Loucy (cell line): ENCODE data around the gene C1QTNF8.

Experiments
- H2AFZ ChIP-seq: fragments of 200-600 bp; sonication (generic); 2 replicates; pipeline ENCODE4 v1.6.0; 2016; ENCODE audit warnings: antibody characterized with exemption, mild to moderate bottlenecking, low read length, moderate library complexity
- H3F3A ChIP-seq: fragments of 200-600 bp; 2 replicates; pipeline ENCODE4 v1.6.0; 2016; ENCODE audit warnings: antibody characterized with exemption, low read depth, mild to moderate bottlenecking
- H3K27me3 ChIP-seq: fragments of 200-600 bp; sonication (generic); 2 replicates; pipeline ENCODE4 v1.6.1; 2014; ENCODE audit warnings: low read length, mild to moderate bottlenecking; ENCODE audit not compliant: insufficient read depth, poor library complexity, severe bottlenecking
- H3K36me3 ChIP-seq: fragments of 200-600 bp; sonication (generic); 2 replicates; pipeline ENCODE4 v1.6.1; 2016; ENCODE audit warnings: low read length; ENCODE audit not compliant: insufficient read depth
- H3K4me1 ChIP-seq: fragments of 200-600 bp; sonication (generic); 2 replicates; pipeline ENCODE4 v1.5.1; 2014; ENCODE audit warnings: low read length, mild to moderate bottlenecking; ENCODE audit not compliant: insufficient read depth, poor library complexity, severe bottlenecking
- H3K4me2 ChIP-seq: fragments of 200-600 bp; sonication (generic); 2 replicates; pipeline ENCODE4 v1.6.0; 2014; ENCODE audit warnings: antibody characterized with exemption, low read length, low read depth, mild to moderate bottlenecking; ENCODE audit not compliant: poor library complexity, severe bottlenecking
- H3K4me3 ChIP-seq: fragments of 200-600 bp; sonication (generic); 2 replicates; pipeline ENCODE4 v1.5.1; 2014; ENCODE audit warnings: low read length, mild to moderate bottlenecking, mixed read lengths; ENCODE audit not compliant: poor library complexity, severe bottlenecking
- H3K79me2 ChIP-seq: fragments of 200-600 bp; sonication (generic); 2 replicates; pipeline ENCODE4 v1.6.1; 2014; ENCODE audit warnings: low read length; ENCODE audit not compliant: insufficient read depth
- H3K9ac ChIP-seq: fragments of 200-600 bp; sonication (generic); 2 replicates; pipeline ENCODE4 v1.6.0; 2014; ENCODE audit warnings: mild to moderate bottlenecking, low read depth, low read length, moderate library complexity; ENCODE audit not compliant: poor library complexity, severe bottlenecking
- H3K9me2 ChIP-seq: fragments of 200-600 bp; sonication (generic); replicated peaks from 2 replicates; pipeline ENCODE4 v1.6.1; 2016; ENCODE audit warnings: low read depth, low read length, mixed read lengths
- H3K9me3 ChIP-seq: fragments of 200-600 bp; sonication (generic); 2 replicates; pipeline ENCODE4 v1.6.1; 2014; ENCODE audit warnings: mild to moderate bottlenecking, antibody characterized with exemption, low read length, low read depth; ENCODE audit not compliant: insufficient read depth
- H4K20me1 ChIP-seq: fragments of 200-600 bp; sonication (generic); 2 replicates; pipeline ENCODE4 v1.6.0; 2014; ENCODE audit warnings: antibody characterized with exemption, low read length, mild to moderate bottlenecking; ENCODE audit not compliant: insufficient read depth, poor library complexity, severe bottlenecking
- EZH2phosphoT487 ChIP-seq: fragments of 200-600 bp; IDR thresholded peaks from 2 replicates; pipeline ENCODE4 v1.6.1; 2018; ENCODE audit warnings: antibody characterized with exemption, mild to moderate bottlenecking, moderate library complexity, borderline replicate concordance
- TF ChIP-seq, protein P1 (sequence below): fragments of 200-600 bp; sonication (generic); conservative IDR thresholded peaks from 2 replicates; pipeline ENCODE4 v1.5.1; 2014; ENCODE audit warnings: mild to moderate bottlenecking, antibody characterized with exemption, low read length

C1QTNF8 gene

DNA sequence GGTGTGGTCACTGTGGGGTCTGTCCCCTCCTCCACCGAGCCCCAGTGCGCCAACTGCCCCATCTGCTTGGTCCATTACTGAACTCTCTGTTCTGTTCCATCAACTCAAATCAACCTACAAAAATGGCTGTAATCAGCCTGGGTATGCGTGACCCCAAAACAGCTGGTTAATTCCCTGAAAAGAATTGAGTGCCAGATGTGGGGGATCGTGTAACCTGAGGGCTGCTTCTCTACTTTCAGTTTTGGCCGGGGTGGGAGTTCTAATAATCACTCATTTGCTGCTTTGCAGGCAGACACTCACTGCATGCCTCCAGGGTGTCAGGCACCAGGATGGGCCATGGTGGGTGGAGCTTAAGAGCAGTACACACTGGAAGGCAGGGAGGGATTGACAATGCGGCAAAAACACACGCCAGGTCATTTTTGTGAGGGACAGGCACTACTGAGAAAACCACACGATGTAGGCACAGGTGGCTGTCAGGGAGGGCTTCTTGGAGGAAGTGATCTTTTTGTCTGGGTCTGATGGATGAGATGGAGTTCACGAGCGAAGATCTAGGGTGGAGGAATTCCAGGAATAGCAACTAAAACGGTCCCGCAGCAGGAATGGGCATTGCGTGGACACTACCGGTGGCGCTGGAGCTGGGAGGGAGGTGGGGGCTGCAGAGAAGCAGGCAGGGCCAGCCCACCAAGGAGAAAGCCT is 53.8 kb downstream of the C1QTNF8 start:
- no peak overlapping the region for H2AFZ ChIP-seq
- no peaks in the 10 kb centered on the region for H3K36me3 ChIP-seq
- no peak overlapping the region for H3K4me3 ChIP-seq
- H3K9me3 ChIP-seq, result no peaks in the 10 kb centered on the region
- H3F3A ChIP-seq, result no peaks in the 10 kb centered on the region
- H4K20me1 ChIP-seq, result no peaks in the 10 kb centered on the region
- H3K79me2 ChIP-seq, result no peaks in the 10 kb centered on the region
- no peaks in the 10 kb centered on the region for H3K9me2 ChIP-seq
- H3K4me2 ChIP-seq, result no peak overlapping the region
- no peaks in the 10 kb centered on the region for H3K4me1 ChIP-seq
- TF ChIP-seq EZH2phosphoT487, result no peak
- TF ChIP-seq, protein P1, sequence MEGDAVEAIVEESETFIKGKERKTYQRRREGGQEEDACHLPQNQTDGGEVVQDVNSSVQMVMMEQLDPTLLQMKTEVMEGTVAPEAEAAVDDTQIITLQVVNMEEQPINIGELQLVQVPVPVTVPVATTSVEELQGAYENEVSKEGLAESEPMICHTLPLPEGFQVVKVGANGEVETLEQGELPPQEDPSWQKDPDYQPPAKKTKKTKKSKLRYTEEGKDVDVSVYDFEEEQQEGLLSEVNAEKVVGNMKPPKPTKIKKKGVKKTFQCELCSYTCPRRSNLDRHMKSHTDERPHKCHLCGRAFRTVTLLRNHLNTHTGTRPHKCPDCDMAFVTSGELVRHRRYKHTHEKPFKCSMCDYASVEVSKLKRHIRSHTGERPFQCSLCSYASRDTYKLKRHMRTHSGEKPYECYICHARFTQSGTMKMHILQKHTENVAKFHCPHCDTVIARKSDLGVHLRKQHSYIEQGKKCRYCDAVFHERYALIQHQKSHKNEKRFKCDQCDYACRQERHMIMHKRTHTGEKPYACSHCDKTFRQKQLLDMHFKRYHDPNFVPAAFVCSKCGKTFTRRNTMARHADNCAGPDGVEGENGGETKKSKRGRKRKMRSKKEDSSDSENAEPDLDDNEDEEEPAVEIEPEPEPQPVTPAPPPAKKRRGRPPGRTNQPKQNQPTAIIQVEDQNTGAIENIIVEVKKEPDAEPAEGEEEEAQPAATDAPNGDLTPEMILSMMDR, result no peak
- no peak overlapping the region for H3K9ac ChIP-seq
- H3K27me3 ChIP-seq, result no peaks in the 10 kb centered on the region

DNA sequence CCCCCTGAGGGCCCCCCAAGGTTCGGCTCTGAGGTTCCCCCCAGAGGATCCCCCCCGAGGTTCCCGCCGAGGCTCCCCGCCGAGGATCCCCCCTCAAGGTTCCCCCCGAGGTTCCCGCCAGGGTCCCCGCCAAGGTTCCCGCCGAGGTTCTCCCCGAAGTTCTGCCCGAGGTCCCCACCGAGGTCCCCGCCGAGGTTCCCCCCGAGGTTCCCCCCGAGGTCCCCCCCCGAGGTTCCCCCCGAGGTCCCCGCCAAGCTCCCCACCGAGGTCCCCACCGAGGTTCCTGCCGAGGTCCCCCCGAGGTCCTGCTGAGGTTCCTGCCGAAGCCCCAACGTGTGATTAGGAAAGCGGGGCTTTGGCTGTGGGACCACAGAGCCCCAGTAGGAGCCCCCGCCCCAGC is 55.7 kb downstream of the C1QTNF8 start:
- no peak for TF ChIP-seq EZH2phosphoT487
- TF ChIP-seq, protein P1, result no peak
- H2AFZ ChIP-seq, result no peak overlapping the region
- H3F3A ChIP-seq, result no peaks in the 10 kb centered on the region
- H3K36me3 ChIP-seq, result no peaks in the 10 kb centered on the region
- no peaks in the 10 kb centered on the region for H4K20me1 ChIP-seq
- no peaks in the 10 kb centered on the region for H3K4me1 ChIP-seq
- no peaks in the 10 kb centered on the region for H3K27me3 ChIP-seq
- no peaks in the 10 kb centered on the region for H3K9me3 ChIP-seq
- H3K9me2 ChIP-seq, result no peaks in the 10 kb centered on the region
- no peak overlapping the region for H3K9ac ChIP-seq
- no peak overlapping the region for H3K4me3 ChIP-seq
- H3K4me2 ChIP-seq, result no peak overlapping the region
- no peaks in the 10 kb centered on the region for H3K79me2 ChIP-seq

DNA sequence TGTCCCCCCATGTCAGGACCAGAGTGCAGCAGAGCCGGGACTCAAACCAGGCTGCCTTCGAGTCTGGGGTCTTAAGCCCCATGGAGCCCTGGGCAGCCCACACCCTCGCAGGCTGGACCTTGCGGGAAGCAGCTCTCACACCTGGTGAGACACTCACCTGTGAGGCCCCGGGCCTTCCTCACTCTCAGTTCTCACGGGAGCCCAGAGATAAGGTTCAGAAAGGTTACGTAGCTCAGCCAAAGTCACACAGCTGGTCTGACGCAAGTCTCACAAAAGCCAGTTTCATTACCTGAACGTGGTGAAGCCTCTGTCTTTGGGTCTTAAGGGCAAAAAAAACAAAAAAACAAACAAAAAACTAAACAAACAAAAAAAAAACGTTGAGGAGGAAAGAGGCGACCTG is 56.3 kb downstream of the C1QTNF8 start:
- H3K36me3 ChIP-seq, result no peaks in the 10 kb centered on the region

More for the DNA sequence above, 56.3 kb downstream of the C1QTNF8 start:
- H3K4me1 ChIP-seq, result no peaks in the 10 kb centered on the region
- no peak overlapping the region for H3K4me3 ChIP-seq
- TF ChIP-seq, protein P1, result no peak
- no peak for TF ChIP-seq EZH2phosphoT487
- no peaks in the 10 kb centered on the region for H3K9me3 ChIP-seq
- no peaks in the 10 kb centered on the region for H3F3A ChIP-seq
- H3K27me3 ChIP-seq, result no peaks in the 10 kb centered on the region
- no peaks in the 10 kb centered on the region for H3K79me2 ChIP-seq
- H3K9me2 ChIP-seq, result no peaks in the 10 kb centered on the region
- H3K9ac ChIP-seq, result no peak overlapping the region
- H2AFZ ChIP-seq, result no peak overlapping the region
- no peak overlapping the region for H3K4me2 ChIP-seq
- no peaks in the 10 kb centered on the region for H4K20me1 ChIP-seq
